Lower lobe of right lung (tissue), 2 donors: Measurements from ENCODE around the gene ULBP3. TPM values are rescaled to one million over a fixed set of nuclear protein-coding genes. Genes with fewer than 3 reads are reported as not detected.

Source experiments
- ATAC-seq, 2 donors: fragments of 200-7000 bp; cut with Tn5 transposase; one replicate each; pipeline ENCODE4 v1.9.1; 2020 to 2022; ENCODE audit warnings: mild to moderate bottlenecking in 2 of 2, moderate library complexity in 2 of 2
- DNase-seq: peaks from one replicate; pipeline ENCODE4 v3.0.0-alpha.2; 2020
- H3K27ac ChIP-seq: fragments of 200-600 bp; one replicate; pipeline ENCODE4 v1.8.0; 2022
- H3K27me3 ChIP-seq: fragments of 200-600 bp; one replicate; pipeline ENCODE4 v1.8.0; 2022; ENCODE audit warnings: low read depth
- H3K36me3 ChIP-seq: fragments of 200-600 bp; one replicate; pipeline ENCODE4 v1.8.0; 2022; ENCODE audit warnings: mild to moderate bottlenecking
- H3K4me1 ChIP-seq: fragments of 200-600 bp; one replicate; pipeline ENCODE4 v1.8.0; 2022
- H3K4me3 ChIP-seq: fragments of 200-600 bp; one replicate; pipeline ENCODE4 v1.8.0; 2022; ENCODE audit warnings: mild to moderate bottlenecking
- H3K9me3 ChIP-seq: fragments of 200-600 bp; one replicate; pipeline ENCODE4 v1.8.0; 2022
- intact Hi-C: fragments of 100-400 bp; cut with DNase I; formaldehyde crosslinking; loops from one replicate; pipeline ENCODE4 v1.11.0; 2022
- total RNA-seq: library from RNA; stranded (reverse); fragmentation: NEBNext Ultra II Directional; extraction: Animal tissue kit (Norgen Biotek cat#: 25700); gene quantifications from one replicate; pipeline ENCODE4 v1.2.1, GENCODE V29; 2021
- TF ChIP-seq, protein P1 (sequence below): fragments of 200-600 bp; IDR thresholded peaks from one replicate; pipeline ENCODE4 v1.8.0; 2022; ENCODE audit warnings: antibody characterized with exemption, mild to moderate bottlenecking
- donor health status: DM: no; HTN: yes; CAD: no; lungs with severe emphysema.

ULBP3 gene
- total RNA-seq, 1 donor from 2014 or later: 2.4 TPM

DNA sequence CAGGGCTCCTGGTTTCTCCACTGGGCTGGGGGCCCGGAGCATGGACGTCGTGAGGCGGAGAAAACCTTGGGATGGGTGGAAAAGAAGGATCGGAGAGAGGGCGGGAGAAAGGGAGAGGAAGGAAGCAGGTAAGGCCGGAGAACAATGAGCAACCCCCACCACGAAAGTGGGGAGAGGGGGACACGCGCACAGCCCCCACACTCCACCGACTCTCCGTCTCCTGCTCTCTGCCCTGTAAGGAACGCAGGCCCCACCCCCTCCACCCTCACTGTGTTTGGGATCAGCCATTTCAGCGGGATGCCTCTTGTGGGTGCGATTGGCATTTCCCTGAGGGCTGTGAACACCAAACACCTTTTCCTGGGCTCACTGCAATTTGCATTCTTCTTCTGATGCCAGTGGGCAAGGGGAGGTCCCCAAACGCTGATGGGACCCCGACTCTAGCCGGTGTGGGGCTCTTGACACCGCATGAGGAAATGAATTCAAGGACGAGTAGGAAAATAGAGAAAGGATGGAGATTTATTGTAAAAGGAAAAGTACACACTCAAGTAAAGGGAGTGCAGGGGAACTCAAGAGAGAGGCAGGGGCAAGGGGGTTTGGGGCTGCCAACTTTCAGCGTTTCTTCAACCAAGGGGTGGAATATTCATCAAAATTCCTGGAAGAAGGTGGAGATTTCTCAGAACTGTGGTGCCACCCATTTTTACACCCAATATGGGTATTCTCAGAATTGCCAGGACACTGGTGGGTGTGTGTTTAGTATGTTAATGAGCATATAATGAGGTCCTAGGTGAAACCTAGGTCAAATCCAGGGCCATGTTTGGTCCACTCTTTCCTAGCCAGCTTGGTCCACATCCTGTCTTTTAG lies 30.5 kb downstream of the ULBP3 start:
- H3K4me3 ChIP-seq: peak overlapping the region; percentile 23
- DNase-seq (no peak), ATAC-seq (peak; percentile 54 to 66)
- H3K4me1 ChIP-seq: peaks cover 17% of the 10 kb centered on the region
- no peak overlapping the region for H3K27ac ChIP-seq
- H3K9me3 ChIP-seq: no peaks in the 10 kb centered on the region
- H3K36me3 ChIP-seq: no peaks in the 10 kb centered on the region
- intact Hi-C loops: no loop called here
- TF ChIP-seq, protein P1, sequence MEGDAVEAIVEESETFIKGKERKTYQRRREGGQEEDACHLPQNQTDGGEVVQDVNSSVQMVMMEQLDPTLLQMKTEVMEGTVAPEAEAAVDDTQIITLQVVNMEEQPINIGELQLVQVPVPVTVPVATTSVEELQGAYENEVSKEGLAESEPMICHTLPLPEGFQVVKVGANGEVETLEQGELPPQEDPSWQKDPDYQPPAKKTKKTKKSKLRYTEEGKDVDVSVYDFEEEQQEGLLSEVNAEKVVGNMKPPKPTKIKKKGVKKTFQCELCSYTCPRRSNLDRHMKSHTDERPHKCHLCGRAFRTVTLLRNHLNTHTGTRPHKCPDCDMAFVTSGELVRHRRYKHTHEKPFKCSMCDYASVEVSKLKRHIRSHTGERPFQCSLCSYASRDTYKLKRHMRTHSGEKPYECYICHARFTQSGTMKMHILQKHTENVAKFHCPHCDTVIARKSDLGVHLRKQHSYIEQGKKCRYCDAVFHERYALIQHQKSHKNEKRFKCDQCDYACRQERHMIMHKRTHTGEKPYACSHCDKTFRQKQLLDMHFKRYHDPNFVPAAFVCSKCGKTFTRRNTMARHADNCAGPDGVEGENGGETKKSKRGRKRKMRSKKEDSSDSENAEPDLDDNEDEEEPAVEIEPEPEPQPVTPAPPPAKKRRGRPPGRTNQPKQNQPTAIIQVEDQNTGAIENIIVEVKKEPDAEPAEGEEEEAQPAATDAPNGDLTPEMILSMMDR: no peak
- peaks cover 61% of the 10 kb centered on the region for H3K27me3 ChIP-seq

DNA sequence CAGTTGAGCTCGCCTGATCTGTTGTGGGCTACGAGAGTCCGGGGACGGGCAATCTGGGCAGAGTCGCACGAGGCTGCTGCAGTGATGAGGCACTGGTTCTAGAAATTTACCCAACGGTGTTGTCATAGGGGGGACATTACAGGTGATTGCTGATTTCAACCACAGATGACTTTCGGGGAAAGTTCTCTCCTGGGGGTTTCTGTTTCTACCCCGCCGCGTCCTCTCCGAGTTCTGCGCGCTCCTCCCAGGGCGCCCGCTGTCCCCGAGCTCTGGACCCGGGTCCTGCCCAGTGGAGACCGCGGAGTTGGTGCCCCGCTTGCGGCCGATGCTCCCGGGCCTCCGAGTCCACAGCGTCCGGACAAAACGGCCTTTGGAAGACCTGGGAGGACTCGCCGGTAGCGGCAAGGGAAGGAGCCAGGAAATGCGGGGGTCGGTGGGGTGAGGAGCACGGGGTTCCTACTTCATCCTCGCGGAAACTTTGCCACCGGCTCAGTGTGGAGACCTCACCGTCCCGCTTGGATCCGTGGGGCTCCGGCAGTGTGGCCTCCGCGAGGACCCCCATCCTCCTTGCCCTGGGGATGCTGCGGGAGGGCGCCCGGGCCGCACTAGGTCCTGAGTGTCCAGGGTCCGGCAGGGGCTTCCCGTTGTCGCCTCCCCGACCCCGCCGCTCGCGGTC lies 31.3 kb downstream of the ULBP3 start:
- intact Hi-C loops: no loop called here
- Histone ChIP-seq H3K27me3 (peaks cover 61% of the 10 kb centered on the region), H3K36me3 (no peaks in the 10 kb centered on the region), H3K4me1 (peaks cover 21% of the 10 kb centered on the region), H3K9me3 (no peaks in the 10 kb centered on the region), H3K27ac (no peak overlapping the region), H3K4me3 (peak overlapping the region; percentile 23)
- ATAC-seq (peak; percentile 8 to 31), DNase-seq (no peak)
- TF ChIP-seq, protein P1: no peak

DNA sequence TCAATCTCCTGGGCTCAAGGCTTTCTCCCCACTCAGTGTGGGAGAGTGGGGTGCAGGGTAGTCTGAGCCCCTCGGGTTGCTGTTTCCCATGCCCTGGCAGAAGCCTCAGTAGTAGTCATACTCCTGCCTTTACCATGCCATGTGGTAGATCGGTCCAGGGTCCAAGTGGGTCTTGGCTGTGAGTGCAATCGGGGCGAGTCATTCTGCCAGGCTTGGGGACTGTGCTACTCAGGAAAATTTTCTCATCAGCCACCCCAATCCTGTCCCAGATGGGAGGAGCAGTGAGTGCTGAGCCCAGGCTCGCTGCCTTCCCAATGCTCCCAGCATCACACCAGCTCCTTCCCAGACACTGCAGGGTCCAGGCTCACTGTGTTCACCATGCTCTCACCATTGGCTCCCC lies 32.8 kb downstream of the ULBP3 start:
- Histone ChIP-seq H3K4me3 (no peak overlapping the region), H3K4me1 (peaks cover 22% of the 10 kb centered on the region), H3K9me3 (no peaks in the 10 kb centered on the region), H3K27me3 (peaks cover 57% of the 10 kb centered on the region), H3K27ac (no peak overlapping the region), H3K36me3 (no peaks in the 10 kb centered on the region)
- ATAC-seq (no peak), DNase-seq (no peak)
- TF ChIP-seq, protein P1: no peak
- intact Hi-C loops: no loop called here

DNA sequence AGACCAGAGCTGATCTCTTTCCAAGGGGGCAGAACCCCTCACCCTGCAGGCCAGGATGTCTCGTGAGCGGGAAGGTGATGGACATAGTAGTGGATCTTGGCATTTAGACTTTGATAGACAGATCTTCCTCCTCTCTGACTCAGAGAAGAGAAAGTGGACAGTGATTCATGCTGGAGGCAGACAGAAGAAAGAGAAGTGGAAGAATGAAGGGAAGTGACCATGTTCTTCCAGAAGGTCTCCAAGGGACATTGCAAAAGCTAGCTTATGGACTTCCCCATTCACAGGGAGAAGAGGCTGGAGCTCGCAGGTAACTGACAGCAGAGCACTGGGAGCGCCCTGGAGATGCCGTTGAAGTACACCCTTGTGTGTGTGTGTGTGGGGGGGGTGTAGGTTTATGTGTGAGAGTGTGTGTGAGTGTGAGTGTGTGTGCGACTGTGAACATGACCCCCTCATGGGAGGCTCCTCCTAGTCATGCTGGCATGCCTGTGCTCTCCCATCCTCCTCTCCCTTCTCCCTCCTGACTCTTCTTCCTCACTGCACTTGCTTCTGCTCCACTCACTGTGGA lies 35.6 kb downstream of the ULBP3 start:
- Histone ChIP-seq H3K36me3 (no peaks in the 10 kb centered on the region), H3K27me3 (peaks cover 30% of the 10 kb centered on the region), H3K27ac (no peak overlapping the region), H3K4me1 (peaks cover 18% of the 10 kb centered on the region), H3K4me3 (no peak overlapping the region), H3K9me3 (no peaks in the 10 kb centered on the region)
- peak; percentile 37 to 50 for ATAC-seq
- intact Hi-C loops: no loop called here
- DNase-seq: no peak
- TF ChIP-seq, protein P1: no peak

DNA sequence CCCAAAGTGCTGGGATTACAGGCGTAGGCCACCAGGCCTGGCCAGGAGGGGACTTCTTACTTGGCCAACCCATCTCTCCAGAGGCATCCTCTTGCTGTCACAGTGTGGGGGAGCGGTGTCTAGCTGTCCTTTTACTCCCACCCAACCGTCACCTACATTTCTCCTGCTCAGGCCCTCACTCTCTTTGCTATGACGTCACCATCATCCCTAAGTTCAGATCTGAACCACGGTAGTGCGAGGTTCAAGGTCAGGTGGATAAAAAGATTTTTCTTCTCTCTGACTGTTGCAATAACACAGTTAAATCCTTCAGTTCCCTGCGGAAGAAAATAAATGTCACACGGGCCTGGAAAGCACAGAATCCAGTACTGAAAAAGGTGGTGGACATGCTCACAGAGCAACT lies 36.3 kb downstream of the ULBP3 start:
- no peaks in the 10 kb centered on the region for H3K9me3 ChIP-seq
- TF ChIP-seq, protein P1: no peak
- DNase-seq: no peak
- no peak for ATAC-seq
- no peak overlapping the region for H3K4me3 ChIP-seq
- H3K27me3 ChIP-seq: peaks cover 28% of the 10 kb centered on the region
- intact Hi-C loops: no loop called here
- H3K4me1 ChIP-seq: peaks cover 12% of the 10 kb centered on the region
- no peak overlapping the region for H3K27ac ChIP-seq
- no peaks in the 10 kb centered on the region for H3K36me3 ChIP-seq
